ENCODE measurements around the gene WDR59.

GRCh38 chr16:75019007-75019406 is 34.1 kb upstream of the WDR59 start:
- no peak for TF ChIP-seq CTCF (IDR thresholded peaks at IDR 0.05)
- no peak for TF ChIP-seq POLR2A (IDR thresholded peaks at IDR 0.05)
- no peak for TF ChIP-seq POLR2AphosphoS5 (IDR thresholded peaks at IDR 0.05)
- no peak for TF ChIP-seq EP300 (IDR thresholded peaks at IDR 0.05)
